Neural crest cell (in vitro differentiated cells): ENCODE measurements around the gene NMUR1. TPM values are rescaled to one million over a fixed set of nuclear protein-coding genes. Genes with fewer than 3 reads are reported as not detected.

Experiments used
- DNase-seq: peaks from one replicate; pipeline ENCODE4 v3.0.0; 2021; ENCODE audit warnings: low read depth, mixed read lengths, low spot score
- H3K27ac Mint-ChIP-seq: one replicate; pipeline ENCODE4 v1.8.0; 2021; ENCODE audit warnings: mild to moderate bottlenecking, mixed read lengths; ENCODE audit not compliant: unreplicated experiment
- H3K27me3 Mint-ChIP-seq: 2 replicates; pipeline ENCODE4 v1.8.0; 2021; ENCODE audit warnings: low read depth, mild to moderate bottlenecking, mixed read lengths
- H3K36me3 Mint-ChIP-seq: 2 replicates; pipeline ENCODE4 v1.8.0; 2021; ENCODE audit warnings: low read depth, mild to moderate bottlenecking, mixed read lengths
- H3K4me1 Mint-ChIP-seq: 2 replicates; pipeline ENCODE4 v1.8.0; 2021; ENCODE audit warnings: mixed read lengths
- H3K4me3 Mint-ChIP-seq: one replicate; pipeline ENCODE4 v1.8.0; 2021; ENCODE audit warnings: mild to moderate bottlenecking, mixed read lengths
- H3K9me3 Mint-ChIP-seq: 2 replicates; pipeline ENCODE4 v1.8.0; 2021; ENCODE audit warnings: mixed read lengths
- total RNA-seq: library from RNA; stranded (reverse); gene quantifications from 2 replicates; pipeline ENCODE4 v1.2.1, GENCODE V29; 2021
- TF ChIP-seq, protein P1 (sequence below): fragments of 200-600 bp; sonication (generic); conservative IDR thresholded peaks from 2 replicates; pipeline ENCODE4 v1.5.0; 2021; ENCODE audit warnings: antibody characterized with exemption, mild to moderate bottlenecking

Gene NMUR1
- total RNA-seq, 1 donor from 2014 or later: not detected

DNA sequence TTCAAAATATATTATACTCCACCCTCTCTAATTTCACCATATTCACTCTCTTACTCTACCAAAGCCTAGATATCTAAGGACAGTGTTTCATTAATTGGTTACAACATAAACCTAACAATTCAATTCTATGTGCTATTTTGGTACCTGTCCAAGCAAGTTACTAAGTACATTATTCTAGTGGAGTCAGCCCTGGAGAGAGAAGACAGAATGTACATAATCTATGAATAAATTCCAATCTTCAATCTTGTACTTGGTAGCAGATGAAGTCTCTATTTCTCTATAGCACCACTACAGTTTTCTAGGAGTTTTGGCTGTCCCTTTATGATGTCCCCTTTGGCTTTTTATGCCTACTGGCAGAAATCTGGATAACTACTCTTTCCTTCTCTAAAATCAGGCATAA is 27.6 kb downstream of the NMUR1 start:
- H3K4me1 Mint-ChIP-seq: no peaks in the 10 kb centered on the region
- TF ChIP-seq, protein P1, sequence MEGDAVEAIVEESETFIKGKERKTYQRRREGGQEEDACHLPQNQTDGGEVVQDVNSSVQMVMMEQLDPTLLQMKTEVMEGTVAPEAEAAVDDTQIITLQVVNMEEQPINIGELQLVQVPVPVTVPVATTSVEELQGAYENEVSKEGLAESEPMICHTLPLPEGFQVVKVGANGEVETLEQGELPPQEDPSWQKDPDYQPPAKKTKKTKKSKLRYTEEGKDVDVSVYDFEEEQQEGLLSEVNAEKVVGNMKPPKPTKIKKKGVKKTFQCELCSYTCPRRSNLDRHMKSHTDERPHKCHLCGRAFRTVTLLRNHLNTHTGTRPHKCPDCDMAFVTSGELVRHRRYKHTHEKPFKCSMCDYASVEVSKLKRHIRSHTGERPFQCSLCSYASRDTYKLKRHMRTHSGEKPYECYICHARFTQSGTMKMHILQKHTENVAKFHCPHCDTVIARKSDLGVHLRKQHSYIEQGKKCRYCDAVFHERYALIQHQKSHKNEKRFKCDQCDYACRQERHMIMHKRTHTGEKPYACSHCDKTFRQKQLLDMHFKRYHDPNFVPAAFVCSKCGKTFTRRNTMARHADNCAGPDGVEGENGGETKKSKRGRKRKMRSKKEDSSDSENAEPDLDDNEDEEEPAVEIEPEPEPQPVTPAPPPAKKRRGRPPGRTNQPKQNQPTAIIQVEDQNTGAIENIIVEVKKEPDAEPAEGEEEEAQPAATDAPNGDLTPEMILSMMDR: no peak
- DNase-seq: no peak
- no peaks in the 10 kb centered on the region for H3K9me3 Mint-ChIP-seq
- H3K27ac Mint-ChIP-seq: no peak overlapping the region
- no peaks in the 10 kb centered on the region for H3K27me3 Mint-ChIP-seq
- H3K36me3 Mint-ChIP-seq: no peaks in the 10 kb centered on the region
- H3K4me3 Mint-ChIP-seq: no peak overlapping the region

DNA sequence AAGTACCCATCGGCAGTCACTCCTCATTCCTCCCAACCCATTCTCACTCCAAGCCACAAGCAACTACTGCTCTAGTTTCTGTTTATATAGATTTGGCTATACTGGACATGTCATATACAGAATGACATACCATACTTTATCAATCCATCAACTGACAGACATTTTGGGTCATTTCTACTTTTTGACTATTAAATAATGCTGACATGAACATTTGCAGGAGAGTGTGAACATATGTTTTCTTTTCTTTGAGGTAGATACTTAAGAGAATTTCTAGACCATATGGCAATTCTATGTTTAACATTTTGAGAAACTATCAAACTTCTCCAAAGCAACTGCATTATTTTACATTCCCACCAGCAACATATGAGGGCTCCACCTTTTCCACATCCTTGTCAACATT is 32.6 kb downstream of the NMUR1 start:
- DNase-seq: no peak
- TF ChIP-seq, protein P1: no peak
- no peak overlapping the region for H3K4me3 Mint-ChIP-seq
- no peaks in the 10 kb centered on the region for H3K4me1 Mint-ChIP-seq
- H3K36me3 Mint-ChIP-seq: no peaks in the 10 kb centered on the region
- no peaks in the 10 kb centered on the region for H3K9me3 Mint-ChIP-seq
- no peak overlapping the region for H3K27ac Mint-ChIP-seq
- H3K27me3 Mint-ChIP-seq: no peaks in the 10 kb centered on the region

DNA sequence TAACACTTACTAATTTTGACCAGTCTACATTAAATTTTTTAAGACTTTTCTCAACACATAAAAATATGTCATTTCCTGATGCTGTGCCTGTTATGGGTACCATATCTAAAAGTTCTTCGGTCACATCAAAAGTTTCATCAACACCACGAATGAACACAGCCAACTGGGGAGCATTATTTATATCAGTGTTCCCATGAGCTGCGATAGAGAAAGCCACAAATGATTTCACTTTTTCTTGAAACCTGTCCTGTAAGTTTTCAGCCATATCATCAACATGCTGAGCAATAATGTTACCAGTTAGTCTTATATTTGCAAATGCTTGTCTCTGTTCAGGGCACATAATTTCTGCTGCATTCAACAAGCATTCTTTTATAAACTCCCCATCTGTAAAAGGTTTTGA is 35.6 kb downstream of the NMUR1 start:
- DNase-seq: no peak
- Mint-ChIP-seq H3K4me3 (no peak overlapping the region), H3K27ac (no peak overlapping the region), H3K9me3 (no peaks in the 10 kb centered on the region), H3K27me3 (no peaks in the 10 kb centered on the region), H3K36me3 (no peaks in the 10 kb centered on the region), H3K4me1 (no peaks in the 10 kb centered on the region)
- TF ChIP-seq, protein P1: no peak

DNA sequence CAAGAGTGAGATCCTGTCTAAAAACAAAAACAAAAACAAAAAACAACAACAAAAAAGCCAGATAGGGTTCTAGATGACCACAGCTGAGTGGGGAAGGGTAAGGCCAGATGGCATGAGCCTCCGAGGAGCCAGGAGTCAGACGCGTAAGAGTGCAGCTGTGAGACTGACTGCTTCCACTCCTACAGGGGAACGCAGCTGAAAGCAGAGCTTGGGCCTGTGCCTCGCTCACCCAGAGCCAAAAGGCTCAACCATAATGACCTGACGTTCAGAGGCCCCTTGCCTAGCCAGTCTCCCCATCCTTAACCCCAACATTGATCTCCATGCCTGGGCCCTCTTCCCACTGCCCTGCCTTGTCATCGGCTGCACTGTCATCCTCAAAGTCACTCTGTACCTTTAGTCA is 39.4 kb downstream of the NMUR1 start:
- Mint-ChIP-seq H3K4me3 (no peak overlapping the region), H3K4me1 (no peaks in the 10 kb centered on the region), H3K27ac (no peak overlapping the region), H3K27me3 (no peaks in the 10 kb centered on the region), H3K36me3 (peaks cover 6% of the 10 kb centered on the region), H3K9me3 (peaks cover 4% of the 10 kb centered on the region)
- TF ChIP-seq, protein P1: no peak
- DNase-seq: no peak

DNA sequence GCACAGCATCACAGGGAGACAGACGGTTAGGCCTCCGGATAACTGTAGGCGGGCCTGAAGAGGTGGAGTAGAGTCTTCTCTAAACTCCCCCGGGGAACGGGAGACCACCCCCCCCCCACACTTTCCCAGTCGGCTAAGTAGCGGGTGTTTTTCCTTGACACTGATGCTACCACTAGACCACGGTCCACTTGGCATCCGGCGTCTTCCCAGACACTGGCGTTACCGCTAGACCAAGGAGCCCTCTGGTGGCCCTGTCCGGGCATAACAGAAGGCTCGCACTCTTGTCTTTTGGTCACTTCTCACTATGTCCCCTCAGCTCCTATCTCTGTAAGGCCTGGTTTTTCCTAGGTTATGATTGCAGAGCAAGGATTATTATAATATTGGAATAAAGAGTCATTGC is 40.3 kb downstream of the NMUR1 start:
- no peaks in the 10 kb centered on the region for H3K27me3 Mint-ChIP-seq
- DNase-seq: peak; percentile 25
- no peak overlapping the region for H3K27ac Mint-ChIP-seq
- peaks cover 4% of the 10 kb centered on the region for H3K9me3 Mint-ChIP-seq
- H3K36me3 Mint-ChIP-seq: peaks cover 6% of the 10 kb centered on the region
- H3K4me1 Mint-ChIP-seq: no peaks in the 10 kb centered on the region
- TF ChIP-seq, protein P1: peak; percentile 40
- no peak overlapping the region for H3K4me3 Mint-ChIP-seq

DNA sequence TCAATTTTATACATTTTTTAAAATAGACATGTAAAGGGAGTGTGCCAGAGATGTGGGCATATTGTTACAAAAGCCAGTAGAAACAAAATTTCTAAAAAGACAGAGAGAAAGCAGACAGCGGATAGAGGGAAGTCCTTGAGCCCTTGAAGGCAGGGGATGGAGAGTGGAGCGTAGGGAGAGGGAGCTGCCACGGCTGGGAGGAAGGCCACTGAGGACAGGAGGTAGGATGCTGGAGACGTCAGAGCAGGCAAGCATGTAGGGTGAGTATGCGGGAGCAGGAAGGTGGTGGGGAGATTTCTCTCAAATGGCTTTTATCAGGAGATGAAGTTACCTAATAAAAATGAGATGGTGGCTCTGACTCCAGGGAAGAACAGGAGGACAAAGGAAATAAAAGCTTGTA is 41.9 kb downstream of the NMUR1 start:
- TF ChIP-seq, protein P1: no peak
- DNase-seq: no peak
- Mint-ChIP-seq H3K9me3 (peaks cover 4% of the 10 kb centered on the region), H3K27ac (peak overlapping the region; percentile 62), H3K4me1 (no peaks in the 10 kb centered on the region), H3K36me3 (peaks cover 6% of the 10 kb centered on the region), H3K27me3 (no peaks in the 10 kb centered on the region), H3K4me3 (no peak overlapping the region)
